ENCODE measurements around the gene MAGI2. TPM values are rescaled to one million over a fixed set of nuclear protein-coding genes. Genes with fewer than 3 reads are reported as not detected.

Gene MAGI2
- total and polyA plus RNA-seq, 2 of the 13 experiments (the other 11 are each of a cell fraction or from before 2014, with no cell fraction given), result 1.5 to 3.8 TPM

DNA sequence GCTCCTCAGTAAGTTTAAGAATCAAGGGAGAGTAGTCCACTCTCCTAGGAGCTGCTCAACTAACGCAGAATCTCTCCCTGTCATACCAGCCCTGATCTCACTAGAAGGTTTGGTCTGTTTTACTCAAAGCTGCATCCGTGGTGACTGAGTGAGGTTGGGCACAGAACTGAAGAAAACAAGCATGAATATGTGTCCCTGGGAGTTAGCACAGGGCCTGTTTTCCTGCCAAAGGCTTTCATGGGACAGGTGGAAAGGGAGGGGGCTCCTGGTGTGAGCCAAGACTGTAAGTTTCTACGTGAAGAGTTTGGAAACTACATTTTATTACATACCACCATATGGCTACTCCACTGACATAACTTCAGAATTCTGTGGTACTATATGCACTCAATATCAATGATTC, 705.9 kb downstream of the MAGI2 start (continued):
- TF ChIP-seq ZNF780A (CRISPR knock-in tag; IDR thresholded peaks at IDR 0.05) (no peak), ZSCAN25 (CRISPR knock-in tag; IDR thresholded peaks at IDR 0.05) (no peak), SALL1 (CRISPR knock-in tag; IDR thresholded peaks at IDR 0.05) (no peak)

DNA sequence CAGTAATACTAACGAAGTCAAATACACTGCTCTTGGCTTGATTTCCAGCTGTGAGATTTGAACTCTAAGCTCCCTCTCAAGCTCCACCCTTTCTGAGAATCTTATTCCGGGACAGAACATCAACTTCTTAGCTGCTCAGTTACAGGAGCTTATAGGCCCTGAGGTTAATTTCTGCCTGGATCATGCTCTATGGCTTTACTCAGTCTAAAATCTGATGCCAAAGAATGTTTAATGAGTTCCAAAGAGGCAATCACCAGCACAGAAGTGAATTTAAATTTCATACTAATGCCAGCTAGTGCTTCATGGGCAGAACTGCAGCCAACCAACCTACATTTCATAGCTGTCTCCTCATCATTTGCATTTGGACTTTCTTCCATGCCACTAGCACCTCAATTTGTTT, 707.2 kb downstream of the MAGI2 start:
- H3K36me3 ChIP-seq (replicated peaks in 1 of 2; ENCODE audit: control insufficient read depth in 1 of 2, insufficient read depth in 2 of 2, low read length in 2 of 2), result no peaks in the 10 kb centered on the region
- FAIRE-seq (no peak), DNase-seq (ENCODE audit: low spot score) (no peak), ATAC-seq (no peak)
- H3K4me2 ChIP-seq (ENCODE audit: low read depth, low read length), result no peak overlapping the region
- WGBS (ENCODE audit: low lambda C conversion rate), result 11% methylated on average over 2 of the region's 2 CpGs
- H3K4me3 ChIP-seq (replicated peaks in 1 of 3; ENCODE audit: insufficient read depth in 1 of 3, low read depth in 2 of 3, low read length in 3 of 3), result no peak overlapping the region
- H3K27ac ChIP-seq (ENCODE audit: extremely low read length, insufficient read depth, low read length), result no peak overlapping the region
- in situ Hi-C loops (cut with HindIII; ENCODE audit: extremely low pct_ligation_motif_present, low pct_unique_long_range_greater_than_20kb), result no loop called here
- CTCF ChIA-PET (ENCODE audit: low intra/inter-chr PET ratio, low total read pairs), result no interaction called here
- no peak overlapping the region for H3K9ac ChIP-seq (ENCODE audit: insufficient read depth, low read depth, low read length)
- BruUV-seq (replicated peaks), result no TSS peak
- H2AFZ ChIP-seq (ENCODE audit: low read length), result no peak overlapping the region
- POLR2A ChIA-PET, result no interaction called here
- TF ChIP-seq ZFP36 (IDR thresholded peaks at IDR 0.05; ENCODE audit: borderline replicate concordance, low read depth, low read length, partially characterized antibody) (no peak), WIZ (CRISPR knock-in tag; IDR thresholded peaks at IDR 0.05) (no peak), GZF1 (CRISPR knock-in tag; IDR thresholded peaks at IDR 0.05) (no peak), ZNF577 (CRISPR knock-in tag; IDR thresholded peaks at IDR 0.05; ENCODE audit: borderline replicate concordance, low read depth) (no peak)
- TF ChIP-seq, protein P1, sequence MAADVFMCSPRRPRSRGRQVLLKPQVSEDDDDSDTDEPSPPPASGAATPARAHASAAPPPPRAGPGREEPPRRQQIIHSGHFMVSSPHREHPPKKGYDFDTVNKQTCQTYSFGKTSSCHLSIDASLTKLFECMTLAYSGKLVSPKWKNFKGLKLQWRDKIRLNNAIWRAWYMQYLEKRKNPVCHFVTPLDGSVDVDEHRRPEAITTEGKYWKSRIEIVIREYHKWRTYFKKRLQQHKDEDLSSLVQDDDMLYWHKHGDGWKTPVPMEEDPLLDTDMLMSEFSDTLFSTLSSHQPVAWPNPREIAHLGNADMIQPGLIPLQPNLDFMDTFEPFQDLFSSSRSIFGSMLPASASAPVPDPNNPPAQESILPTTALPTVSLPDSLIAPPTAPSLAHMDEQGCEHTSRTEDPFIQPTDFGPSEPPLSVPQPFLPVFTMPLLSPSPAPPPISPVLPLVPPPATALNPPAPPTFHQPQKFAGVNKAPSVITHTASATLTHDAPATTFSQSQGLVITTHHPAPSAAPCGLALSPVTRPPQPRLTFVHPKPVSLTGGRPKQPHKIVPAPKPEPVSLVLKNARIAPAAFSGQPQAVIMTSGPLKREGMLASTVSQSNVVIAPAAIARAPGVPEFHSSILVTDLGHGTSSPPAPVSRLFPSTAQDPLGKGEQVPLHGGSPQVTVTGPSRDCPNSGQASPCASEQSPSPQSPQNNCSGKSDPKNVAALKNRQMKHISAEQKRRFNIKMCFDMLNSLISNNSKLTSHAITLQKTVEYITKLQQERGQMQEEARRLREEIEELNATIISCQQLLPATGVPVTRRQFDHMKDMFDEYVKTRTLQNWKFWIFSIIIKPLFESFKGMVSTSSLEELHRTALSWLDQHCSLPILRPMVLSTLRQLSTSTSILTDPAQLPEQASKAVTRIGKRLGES (CRISPR knock-in tag; IDR thresholded peaks at IDR 0.05; ENCODE audit: borderline replicate concordance), result no peak
- TF ChIP-seq, protein P2, sequence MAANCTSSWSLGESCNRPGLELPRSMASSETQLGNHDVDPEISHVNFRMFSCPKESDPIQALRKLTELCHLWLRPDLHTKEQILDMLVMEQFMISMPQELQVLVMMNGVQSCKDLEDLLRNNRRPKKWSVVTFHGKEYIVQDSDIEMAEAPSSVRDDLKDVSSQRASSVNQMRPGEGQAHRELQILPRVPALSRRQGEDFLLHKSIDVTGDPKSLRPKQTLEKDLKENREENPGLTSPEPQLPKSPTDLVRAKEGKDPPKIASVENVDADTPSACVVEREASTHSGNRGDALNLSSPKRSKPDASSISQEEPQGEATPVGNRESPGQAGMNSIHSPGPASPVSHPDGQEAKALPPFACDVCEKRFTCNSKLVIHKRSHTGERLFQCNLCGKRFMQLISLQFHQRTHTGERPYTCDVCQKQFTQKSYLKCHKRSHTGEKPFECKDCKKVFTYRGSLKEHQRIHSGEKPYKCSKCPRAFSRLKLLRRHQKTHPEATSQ (CRISPR knock-in tag; IDR thresholded peaks at IDR 0.05; ENCODE audit: borderline replicate concordance), result no peak
- TF ChIP-seq, protein P3, sequence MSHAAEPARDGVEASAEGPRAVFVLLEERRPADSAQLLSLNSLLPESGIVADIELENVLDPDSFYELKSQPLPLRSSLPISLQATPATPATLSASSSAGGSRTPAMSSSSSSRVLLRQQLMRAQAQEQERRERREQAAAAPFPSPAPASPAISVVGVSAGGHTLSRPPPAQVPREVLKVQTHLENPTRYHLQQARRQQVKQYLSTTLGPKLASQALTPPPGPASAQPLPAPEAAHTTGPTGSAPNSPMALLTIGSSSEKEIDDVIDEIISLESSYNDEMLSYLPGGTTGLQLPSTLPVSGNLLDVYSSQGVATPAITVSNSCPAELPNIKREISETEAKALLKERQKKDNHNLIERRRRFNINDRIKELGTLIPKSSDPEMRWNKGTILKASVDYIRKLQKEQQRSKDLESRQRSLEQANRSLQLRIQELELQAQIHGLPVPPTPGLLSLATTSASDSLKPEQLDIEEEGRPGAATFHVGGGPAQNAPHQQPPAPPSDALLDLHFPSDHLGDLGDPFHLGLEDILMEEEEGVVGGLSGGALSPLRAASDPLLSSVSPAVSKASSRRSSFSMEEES (CRISPR knock-in tag; IDR thresholded peaks at IDR 0.05), result no peak
- TF ChIP-seq, protein P4, sequence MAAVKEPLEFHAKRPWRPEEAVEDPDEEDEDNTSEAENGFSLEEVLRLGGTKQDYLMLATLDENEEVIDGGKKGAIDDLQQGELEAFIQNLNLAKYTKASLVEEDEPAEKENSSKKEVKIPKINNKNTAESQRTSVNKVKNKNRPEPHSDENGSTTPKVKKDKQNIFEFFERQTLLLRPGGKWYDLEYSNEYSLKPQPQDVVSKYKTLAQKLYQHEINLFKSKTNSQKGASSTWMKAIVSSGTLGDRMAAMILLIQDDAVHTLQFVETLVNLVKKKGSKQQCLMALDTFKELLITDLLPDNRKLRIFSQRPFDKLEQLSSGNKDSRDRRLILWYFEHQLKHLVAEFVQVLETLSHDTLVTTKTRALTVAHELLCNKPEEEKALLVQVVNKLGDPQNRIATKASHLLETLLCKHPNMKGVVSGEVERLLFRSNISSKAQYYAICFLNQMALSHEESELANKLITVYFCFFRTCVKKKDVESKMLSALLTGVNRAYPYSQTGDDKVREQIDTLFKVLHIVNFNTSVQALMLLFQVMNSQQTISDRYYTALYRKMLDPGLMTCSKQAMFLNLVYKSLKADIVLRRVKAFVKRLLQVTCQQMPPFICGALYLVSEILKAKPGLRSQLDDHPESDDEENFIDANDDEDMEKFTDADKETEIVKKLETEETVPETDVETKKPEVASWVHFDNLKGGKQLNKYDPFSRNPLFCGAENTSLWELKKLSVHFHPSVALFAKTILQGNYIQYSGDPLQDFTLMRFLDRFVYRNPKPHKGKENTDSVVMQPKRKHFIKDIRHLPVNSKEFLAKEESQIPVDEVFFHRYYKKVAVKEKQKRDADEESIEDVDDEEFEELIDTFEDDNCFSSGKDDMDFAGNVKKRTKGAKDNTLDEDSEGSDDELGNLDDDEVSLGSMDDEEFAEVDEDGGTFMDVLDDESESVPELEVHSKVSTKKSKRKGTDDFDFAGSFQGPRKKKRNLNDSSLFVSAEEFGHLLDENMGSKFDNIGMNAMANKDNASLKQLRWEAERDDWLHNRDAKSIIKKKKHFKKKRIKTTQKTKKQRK (IDR thresholded peaks at IDR 0.05; ENCODE audit: low read length), result no peak
- H3K27me3 ChIP-seq (ENCODE audit: control insufficient read depth in 1 of 2, insufficient read depth in 2 of 2, low read length in 2 of 2), result no peaks in the 10 kb centered on the region
- H3K4me1 ChIP-seq (ENCODE audit: insufficient read depth, low read length), result no peaks in the 10 kb centered on the region
- no peaks in the 10 kb centered on the region for H3K9me3 ChIP-seq (ENCODE audit: low read length)
- H3K79me2 ChIP-seq (ENCODE audit: insufficient read depth, low read length), result no peaks in the 10 kb centered on the region
- intact Hi-C loops (cut with micrococcal nuclease; ENCODE audit: unreplicated experiment), result no loop called here
- no peaks in the 10 kb centered on the region for H4K20me1 ChIP-seq (ENCODE audit: insufficient read depth, low read length)
